OCI-LY7 (cell line): ENCODE measurements around the gene ZSCAN22.

ENCODE experiments used
- EZH2phosphoT487 ChIP-seq: fragments of 200-600 bp; sonication (generic); IDR thresholded peaks from 2 replicates; pipeline ENCODE4 v1.6.1; 2018; ENCODE audit warnings: low read depth, borderline replicate concordance, mild to moderate bottlenecking, mixed run types, antibody characterized with exemption, low read length, moderate library complexity, mixed read lengths
- TF ChIP-seq, protein P1 (sequence below): fragments of 200-600 bp; sonication (generic); conservative IDR thresholded peaks from 2 replicates; pipeline ENCODE4 v1.5.1; 2014; ENCODE audit warnings: mild to moderate bottlenecking, antibody characterized with exemption, low read length, moderate library complexity, mixed read lengths

GRCh38 chr19:58307736-58308135, 19.1 kb upstream of the ZSCAN22 start:
- TF ChIP-seq, protein P1, sequence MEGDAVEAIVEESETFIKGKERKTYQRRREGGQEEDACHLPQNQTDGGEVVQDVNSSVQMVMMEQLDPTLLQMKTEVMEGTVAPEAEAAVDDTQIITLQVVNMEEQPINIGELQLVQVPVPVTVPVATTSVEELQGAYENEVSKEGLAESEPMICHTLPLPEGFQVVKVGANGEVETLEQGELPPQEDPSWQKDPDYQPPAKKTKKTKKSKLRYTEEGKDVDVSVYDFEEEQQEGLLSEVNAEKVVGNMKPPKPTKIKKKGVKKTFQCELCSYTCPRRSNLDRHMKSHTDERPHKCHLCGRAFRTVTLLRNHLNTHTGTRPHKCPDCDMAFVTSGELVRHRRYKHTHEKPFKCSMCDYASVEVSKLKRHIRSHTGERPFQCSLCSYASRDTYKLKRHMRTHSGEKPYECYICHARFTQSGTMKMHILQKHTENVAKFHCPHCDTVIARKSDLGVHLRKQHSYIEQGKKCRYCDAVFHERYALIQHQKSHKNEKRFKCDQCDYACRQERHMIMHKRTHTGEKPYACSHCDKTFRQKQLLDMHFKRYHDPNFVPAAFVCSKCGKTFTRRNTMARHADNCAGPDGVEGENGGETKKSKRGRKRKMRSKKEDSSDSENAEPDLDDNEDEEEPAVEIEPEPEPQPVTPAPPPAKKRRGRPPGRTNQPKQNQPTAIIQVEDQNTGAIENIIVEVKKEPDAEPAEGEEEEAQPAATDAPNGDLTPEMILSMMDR, result no peak
- TF ChIP-seq EZH2phosphoT487, result no peak
